Smooth muscle cell of the brain vasculature (primary cell): ENCODE results near the gene METTL22.

ENCODE experiments used
- DNase-seq: peaks from one replicate; pipeline ENCODE4 v3.0.0-alpha.2; 2012; ENCODE audit warnings: low read depth, low spot score

Gene METTL22

GRCh38 chr16:8665529-8665928, 44.0 kb downstream of the METTL22 start:
- no peak for DNase-seq

- DNase-seq, result no peak
Observed at GRCh38 chr16:8667492-8667891, 46.0 kb downstream of the METTL22 start.

- DNase-seq, result no peak
Observed at GRCh38 chr16:8668113-8668512, 46.6 kb downstream of the METTL22 start.

GRCh38 chr16:8669481-8669880, 48.0 kb downstream of the METTL22 start:
- no peak for DNase-seq

GRCh38 chr16:8670014-8670560, 48.6 kb downstream of the METTL22 start:
- no peak for DNase-seq

GRCh38 chr16:8673611-8674412, 52.3 kb downstream of the METTL22 start:
- DNase-seq, result no peak

- DNase-seq, result peak; percentile 28
Observed at GRCh38 chr16:8674413-8675022, 53.0 kb downstream of the METTL22 start, which contains the start of gene ABAT. ABAT (plus strand) TSS chr16:8674617; CDS start chr16:8735740, 61,123 bp downstream.

- DNase-seq, result no peak
Observed at GRCh38 chr16:8675183-8676159, 54.0 kb downstream of the METTL22 start.

- DNase-seq, result no peak
Observed at GRCh38 chr16:8676160-8676547, 54.7 kb downstream of the METTL22 start.

- DNase-seq, result no peak
Observed at GRCh38 chr16:8676737-8677375, 55.4 kb downstream of the METTL22 start.

GRCh38 chr16:8677481-8677880, 56.0 kb downstream of the METTL22 start:
- no peak for DNase-seq

GRCh38 chr16:8678068-8678927, 56.8 kb downstream of the METTL22 start:
- no peak for DNase-seq

- DNase-seq, result no peak
Observed at GRCh38 chr16:8679151-8679550, 57.7 kb downstream of the METTL22 start.

GRCh38 chr16:8682551-8683259, 61.2 kb downstream of the METTL22 start:
- DNase-seq, result no peak

GRCh38 chr16:8683640-8684039, 62.1 kb downstream of the METTL22 start:
- DNase-seq, result no peak

- DNase-seq, result no peak
Observed at GRCh38 chr16:8685617-8686016, 64.1 kb downstream of the METTL22 start.

- DNase-seq, result no peak
Observed at GRCh38 chr16:8686031-8686621, 64.6 kb downstream of the METTL22 start.

- DNase-seq, result no peak
Observed at GRCh38 chr16:8686879-8687278, 65.4 kb downstream of the METTL22 start.

GRCh38 chr16:8689686-8690085, 68.2 kb downstream of the METTL22 start:
- DNase-seq, result no peak
